ENCODE results near the gene FCGR2B.
"Not testable (repeated sequence)": the region's sequence is repeated elsewhere in the genome, so short reads cannot be mapped to it uniquely, and the experiment has no call there.

GRCh38 chr1:161644855-161645254 is 18.1 kb upstream of the FCGR2B start:
- TF ChIP-seq CTCF, EZH2, EZH2phosphoT487 (IDR thresholded peaks at IDR 0.05): not testable (repeated sequence)

All from neural progenitor cell (in vitro differentiated cells).